Stimulated activated CD4-positive, alpha-beta T cell treated with anti-CD3 and anti-CD28 coated beads, Interleukin-1b, Interleukin-23, amount 100 ng/mL, for 24 hours (primary cell): Measurements from ENCODE around the gene SDCBP2.

Experiments
- DNase-seq, 4 experiments: peaks; one replicate each; pipeline ENCODE4 v3.0.0-alpha.2; 2020; ENCODE audit warnings: low read depth in 4 of 4, low spot score in 1 of 4

SDCBP2 gene, protein sequence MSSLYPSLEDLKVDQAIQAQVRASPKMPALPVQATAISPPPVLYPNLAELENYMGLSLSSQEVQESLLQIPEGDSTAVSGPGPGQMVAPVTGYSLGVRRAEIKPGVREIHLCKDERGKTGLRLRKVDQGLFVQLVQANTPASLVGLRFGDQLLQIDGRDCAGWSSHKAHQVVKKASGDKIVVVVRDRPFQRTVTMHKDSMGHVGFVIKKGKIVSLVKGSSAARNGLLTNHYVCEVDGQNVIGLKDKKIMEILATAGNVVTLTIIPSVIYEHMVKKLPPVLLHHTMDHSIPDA

DNA sequence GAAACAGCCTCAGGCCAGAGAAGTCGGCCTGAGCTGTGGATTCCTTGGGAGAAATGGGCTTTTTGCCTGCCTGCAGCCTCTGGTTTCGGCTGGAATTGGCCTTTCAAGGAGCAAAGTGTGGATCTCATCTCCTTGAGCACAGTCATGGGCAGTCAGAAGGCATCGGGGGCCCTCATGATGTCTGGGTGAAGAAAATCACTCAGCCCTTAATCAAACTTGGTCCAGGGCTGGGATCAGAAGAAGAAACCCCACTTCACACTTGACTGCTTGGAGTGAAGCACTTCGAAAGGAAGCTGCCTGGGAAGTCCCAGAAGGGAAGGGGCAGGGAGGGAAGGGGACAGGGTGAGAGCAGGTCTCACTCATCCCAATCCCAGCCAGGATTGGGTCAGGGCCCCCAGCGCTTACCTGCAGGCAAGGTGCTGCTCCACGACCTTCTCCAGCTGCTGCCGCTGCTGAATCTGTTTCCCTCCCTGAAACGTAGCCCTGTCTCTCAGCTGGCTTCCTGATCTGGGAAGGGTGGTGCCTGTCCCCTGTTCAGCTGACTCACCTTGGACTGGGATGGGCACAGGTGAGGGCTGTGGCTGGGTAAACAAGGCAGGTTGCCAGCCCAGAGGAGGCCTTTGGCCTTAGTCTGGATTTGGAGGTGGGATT is at the start of gene SDCBP2:
Gene SDCBP2, minus strand, starts transcription at position 460 of the 651 bp plus-strand sequence. CDS start 8,723 bp downstream, outside the sequence.
- no peak for DNase-seq

GRCh38 chr20:1378735-1379125 is 49.8 kb upstream of the SDCBP2 start:
- DNase-seq: no peak

DNA sequence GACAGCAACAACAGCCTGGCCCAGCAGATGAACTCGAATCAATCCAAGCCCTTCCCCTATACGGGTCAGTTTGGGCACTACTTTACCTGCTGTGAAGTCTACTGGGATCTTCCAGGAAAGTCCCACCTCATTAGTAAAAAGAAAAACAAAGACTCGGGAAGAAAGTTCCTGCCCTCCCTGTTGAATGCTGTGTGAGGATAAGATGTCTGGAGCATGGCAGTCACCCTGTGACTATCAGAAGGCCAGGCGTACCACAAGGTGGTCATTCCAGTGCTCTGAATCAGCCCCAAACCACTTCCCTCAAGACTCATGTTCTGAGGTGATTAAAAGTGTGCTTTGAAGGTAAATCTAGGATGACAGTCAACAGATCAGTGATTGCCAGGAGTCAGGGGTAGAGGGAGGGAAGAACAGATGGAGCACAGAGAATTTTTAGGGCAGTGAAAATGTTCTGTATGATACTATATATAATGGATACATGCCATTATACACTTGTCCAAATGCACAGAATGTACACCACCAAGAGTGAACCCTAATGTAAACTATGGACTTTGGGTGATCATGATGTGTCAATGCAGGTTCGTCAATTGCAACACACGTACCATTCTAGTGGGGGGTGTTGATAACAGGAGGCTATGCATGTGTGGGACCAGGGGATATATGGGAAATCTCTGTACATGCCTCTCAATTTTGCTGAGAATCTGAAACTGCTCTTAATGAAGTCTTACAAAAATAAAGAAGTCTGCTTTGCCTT is 49.2 kb upstream of the SDCBP2 start:
- no peak for DNase-seq

DNA sequence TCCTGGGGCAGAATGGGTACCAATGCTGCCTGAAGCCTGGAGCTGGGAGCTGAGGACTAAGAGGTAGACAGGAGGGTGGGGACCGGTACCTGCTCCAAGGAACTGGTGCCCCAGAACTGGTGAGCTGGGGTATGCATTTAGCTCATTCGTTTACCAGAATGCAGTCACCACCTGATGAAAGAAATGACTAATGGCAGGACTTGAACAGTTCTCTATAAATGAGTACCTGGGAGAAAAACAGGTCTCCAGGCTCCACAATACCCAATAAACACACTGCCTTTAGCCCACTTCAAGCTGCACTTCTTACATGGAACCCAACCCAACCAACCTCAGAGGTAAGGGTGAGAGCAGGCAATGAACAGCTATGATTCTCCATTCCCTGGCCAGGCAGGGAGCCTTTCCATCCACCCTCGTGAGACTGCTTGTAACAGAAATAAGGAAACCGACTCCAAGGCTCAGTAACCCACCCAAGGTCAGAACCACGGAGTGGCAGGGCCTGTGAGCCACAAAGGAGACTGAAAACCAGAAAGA is 48.5 kb upstream of the SDCBP2 start:
- no peak for DNase-seq

DNA sequence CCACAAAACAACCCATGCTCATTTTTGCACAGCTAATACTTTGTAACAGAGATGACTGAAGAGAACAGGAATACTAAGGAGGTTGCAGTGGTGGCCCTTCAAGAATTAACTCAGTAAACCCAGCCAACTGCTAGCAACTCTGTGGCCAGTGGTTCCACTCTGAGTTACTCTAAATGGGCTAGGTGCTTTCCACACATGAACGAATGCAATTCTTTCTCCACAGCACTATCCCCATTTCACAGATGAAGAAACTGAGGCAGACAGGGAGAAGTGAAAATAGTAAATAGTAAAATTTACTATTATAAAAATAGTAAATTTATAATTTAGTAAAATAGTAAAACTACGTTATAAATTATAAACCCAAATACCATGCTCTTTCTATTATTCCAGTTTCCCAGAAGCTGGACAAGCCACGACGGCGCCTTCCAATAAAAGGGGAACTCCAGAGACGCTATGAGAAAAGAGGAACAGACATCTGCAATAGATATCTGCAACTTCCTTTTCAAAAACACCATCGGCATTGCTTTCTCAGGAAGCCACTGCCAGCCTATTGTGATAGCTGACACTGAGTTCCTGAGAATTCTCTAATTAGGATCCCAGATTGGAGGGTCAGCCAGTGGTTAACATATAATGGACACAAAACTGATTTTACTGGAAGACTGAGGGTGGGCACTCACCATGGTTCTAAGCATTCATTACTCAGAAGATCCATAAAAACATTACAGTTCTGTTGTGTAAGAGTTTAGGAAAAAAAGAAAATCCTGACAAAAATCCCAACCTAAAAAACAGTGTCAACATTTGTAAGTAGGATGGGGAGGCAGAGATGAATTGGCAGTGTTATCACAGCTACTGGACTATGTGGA is 47.7 kb upstream of the SDCBP2 start:
- no peak for DNase-seq

GRCh38 chr20:1376007-1376406 is 47.1 kb upstream of the SDCBP2 start:
- DNase-seq: no peak

DNA sequence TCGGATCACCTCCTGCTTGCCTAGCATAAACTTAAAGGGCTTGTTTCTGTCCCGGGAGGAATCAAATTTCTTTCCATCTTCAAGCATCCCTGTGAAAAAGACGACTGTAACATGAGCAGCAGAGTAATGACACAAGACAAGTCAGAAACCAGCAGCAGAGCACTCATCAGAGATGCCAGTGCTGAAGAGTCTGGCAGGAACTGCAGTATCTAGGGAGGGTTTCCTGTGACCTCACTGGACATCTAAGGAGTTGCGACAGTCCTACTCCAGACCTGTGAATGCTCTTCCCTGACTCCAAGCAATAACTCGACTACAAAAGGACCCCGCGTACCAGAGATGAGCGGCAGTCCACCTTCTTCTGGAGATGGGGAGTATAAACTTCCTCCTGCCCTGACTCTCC is 46.6 kb upstream of the SDCBP2 start:
- no peak for DNase-seq

GRCh38 chr20:1374246-1374645 is 45.3 kb upstream of the SDCBP2 start:
- DNase-seq: no peak

DNA sequence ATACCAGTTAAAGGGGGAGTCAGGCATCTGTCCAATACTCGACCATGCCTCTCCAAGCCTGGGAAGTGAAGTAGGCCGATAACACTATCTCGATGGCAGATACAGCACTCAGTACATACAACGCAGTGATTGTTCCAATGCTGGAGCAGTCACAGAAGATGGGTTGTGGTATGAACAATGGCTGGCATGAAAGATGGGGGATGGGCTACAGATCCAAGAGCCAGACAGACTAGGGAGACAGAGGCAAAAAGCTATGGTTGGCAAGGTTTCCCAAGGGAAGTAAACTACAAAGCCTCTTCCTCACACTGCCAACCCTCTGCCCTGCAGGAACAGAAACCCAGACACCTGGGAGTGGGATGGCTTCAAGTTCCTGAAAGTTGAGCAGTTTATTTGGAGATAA is 44.7 kb upstream of the SDCBP2 start:
- no peak for DNase-seq

GRCh38 chr20:1373036-1373435 is 44.1 kb upstream of the SDCBP2 start:
- no peak for DNase-seq

GRCh38 chr20:1371830-1372539 is 43.0 kb upstream of the SDCBP2 start:
- no peak for DNase-seq

DNA sequence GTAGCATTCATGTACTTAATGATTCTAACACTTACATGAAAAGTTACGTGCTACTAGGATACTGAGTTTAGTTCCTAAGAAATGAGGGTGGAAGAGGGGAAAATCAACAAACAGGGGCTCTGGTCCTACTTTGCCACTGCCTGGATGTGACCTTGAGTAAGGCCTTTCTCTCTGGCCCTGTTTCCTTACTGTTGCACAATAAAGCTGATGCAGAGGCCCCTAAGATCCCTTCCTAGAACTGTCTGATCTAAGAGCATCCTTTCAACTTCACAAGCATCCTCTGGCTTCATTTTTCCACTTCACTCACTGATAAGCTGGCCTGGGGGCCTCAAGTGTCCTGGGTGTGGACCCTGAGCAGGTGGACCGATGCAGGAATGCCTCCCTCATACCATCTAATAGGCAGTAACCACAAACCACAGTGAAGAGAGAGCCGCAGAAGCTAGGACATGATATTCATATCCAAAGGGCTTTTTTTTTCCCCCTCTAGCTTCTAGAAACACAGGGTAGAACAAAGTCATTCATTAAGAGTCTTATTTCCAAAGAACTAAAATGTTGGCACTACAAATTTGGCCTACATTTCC is 42.4 kb upstream of the SDCBP2 start:
- no peak for DNase-seq

GRCh38 chr20:1370548-1371110 is 41.7 kb upstream of the SDCBP2 start:
- no peak for DNase-seq

- no peak for DNase-seq
These were observed 41.0 kb upstream of the SDCBP2 start for GRCh38 chr20:1369970-1370369.

DNA sequence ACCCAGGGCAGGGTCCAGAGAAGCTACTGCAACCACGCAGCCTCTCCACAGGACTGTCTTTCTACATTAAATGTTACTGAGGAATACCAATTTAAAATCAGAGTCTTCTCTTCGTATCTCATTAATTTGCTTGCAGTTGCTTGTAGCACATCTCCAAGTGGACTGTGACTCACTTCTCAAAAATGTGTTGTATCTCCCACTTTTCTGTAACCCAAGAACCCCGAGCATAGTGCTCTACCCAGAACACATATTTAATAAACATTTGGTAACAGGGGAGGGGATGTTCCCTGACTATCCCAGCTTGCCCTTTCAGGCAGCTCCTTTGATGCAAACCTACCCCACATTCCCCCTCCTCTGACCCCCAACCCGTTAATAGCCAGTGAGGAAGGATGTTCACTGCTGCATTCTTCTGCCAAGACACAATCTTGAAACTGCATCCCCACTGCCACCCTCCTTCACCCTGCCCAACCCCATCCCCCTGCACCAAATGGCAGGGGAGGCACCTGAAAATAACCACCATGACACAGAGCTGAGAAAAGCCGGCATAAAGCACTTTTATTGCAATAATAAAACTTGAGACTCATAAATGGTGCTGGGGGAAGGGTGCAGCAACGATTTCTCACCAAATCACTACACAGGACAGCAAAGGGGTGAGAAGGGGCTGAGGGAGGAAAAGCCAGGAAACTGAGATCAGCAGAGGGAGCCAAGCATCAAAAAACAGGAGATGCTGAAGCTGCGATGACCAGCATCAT is 39.7 kb upstream of the SDCBP2 start:
- DNase-seq: no peak

- no peak for DNase-seq
These were observed 38.5 kb upstream of the SDCBP2 start for GRCh38 chr20:1367479-1367878.

DNA sequence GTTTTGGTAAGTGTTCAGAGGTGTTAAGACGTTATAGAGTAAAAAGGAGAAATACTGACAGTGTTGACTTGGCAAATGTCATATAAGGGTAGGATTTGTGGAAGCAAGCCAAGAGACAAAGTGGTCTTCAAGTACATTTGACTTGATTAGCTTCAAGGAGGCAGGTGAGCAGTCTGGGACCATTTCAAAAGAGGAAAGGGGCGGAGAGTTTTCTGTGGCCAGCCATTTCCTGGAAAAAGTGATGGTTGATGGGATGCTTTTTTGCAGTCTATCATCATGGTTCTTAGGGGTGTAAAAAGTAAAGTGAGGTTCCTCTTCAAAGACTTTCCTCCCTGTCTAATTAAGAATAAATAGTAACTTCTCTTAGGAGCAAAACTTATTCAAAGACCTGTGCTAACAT is 35.2 kb upstream of the SDCBP2 start:
- no peak for DNase-seq

DNA sequence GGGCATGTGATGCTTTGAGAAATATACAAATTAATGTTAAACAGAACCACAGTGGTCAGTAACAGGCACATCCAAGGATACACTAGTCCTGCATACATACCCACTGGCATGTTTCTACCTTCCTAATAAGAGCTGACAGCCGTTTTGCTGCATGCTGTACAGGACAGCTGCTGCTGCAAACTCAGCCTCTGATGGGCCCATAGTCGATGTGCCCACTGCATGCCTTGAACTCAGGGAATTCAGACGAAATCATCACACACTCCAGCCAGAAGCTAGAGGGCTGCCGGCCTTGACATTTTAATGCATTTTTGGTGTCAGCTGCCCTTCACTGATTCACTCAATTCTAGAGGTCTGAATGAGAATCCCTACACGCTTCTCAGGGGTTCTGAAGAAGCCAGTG is 34.6 kb upstream of the SDCBP2 start:
- no peak for DNase-seq

GRCh38 chr20:1362484-1362883 is 33.5 kb upstream of the SDCBP2 start:
- DNase-seq: no peak
